Measurements from ENCODE around the gene IFNL2.
"Not testable (repeated sequence)": the region's sequence is repeated elsewhere in the genome, so short reads cannot be mapped to it uniquely, and the experiment has no call there.

DNA sequence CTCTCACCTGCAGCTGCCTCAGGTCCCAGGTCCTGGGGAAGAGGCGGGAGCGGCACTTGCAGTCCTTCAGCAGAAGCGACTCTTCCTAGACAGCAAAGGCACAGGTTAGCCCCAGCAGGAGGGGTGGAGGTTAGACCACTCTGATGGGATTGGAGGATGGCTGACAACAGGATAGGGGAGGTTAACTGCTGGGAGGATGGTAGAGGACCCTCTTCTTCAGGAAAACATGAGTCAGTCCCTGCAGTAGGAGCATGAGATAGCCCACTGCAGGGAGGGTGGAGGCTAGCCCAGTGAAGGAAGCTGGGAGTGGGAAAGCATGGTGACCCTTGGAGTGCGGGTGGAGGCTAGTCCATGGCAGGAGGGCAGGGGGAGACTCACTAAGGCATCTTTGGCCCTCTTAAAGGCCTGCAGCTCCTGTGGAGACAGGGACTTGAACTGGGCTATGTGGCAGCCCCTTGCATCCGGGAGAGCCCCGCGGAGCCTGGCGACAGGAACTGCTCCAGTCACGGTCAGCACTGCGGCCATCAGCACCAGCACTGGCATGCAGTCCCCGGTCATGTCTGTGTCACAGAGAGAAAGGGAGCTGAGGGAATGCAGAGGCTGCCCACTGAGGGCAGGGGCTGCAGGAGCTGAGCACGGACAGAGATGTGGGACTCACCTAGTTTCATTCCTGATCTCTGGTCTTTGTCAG, 23.6 kb upstream of the IFNL2 start, which contains the start of gene IFNL3:
- TF ChIP-seq, protein P1, sequence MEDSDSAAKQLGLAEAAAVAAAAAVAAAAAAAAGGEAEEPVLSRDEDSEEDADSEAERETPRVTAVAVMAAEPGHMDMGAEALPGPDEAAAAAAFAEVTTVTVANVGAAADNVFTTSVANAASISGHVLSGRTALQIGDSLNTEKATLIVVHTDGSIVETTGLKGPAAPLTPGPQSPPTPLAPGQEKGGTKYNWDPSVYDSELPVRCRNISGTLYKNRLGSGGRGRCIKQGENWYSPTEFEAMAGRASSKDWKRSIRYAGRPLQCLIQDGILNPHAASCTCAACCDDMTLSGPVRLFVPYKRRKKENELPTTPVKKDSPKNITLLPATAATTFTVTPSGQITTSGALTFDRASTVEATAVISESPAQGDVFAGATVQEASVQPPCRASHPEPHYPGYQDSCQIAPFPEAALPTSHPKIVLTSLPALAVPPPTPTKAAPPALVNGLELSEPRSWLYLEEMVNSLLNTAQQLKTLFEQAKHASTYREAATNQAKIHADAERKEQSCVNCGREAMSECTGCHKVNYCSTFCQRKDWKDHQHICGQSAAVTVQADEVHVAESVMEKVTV (CRISPR knock-in tag; IDR thresholded peaks at IDR 0.05), result not testable (repeated sequence)
- not testable (repeated sequence) for TF ChIP-seq EGR1 (conservative IDR thresholded peaks at IDR 0.05); ZNF24 (IDR thresholded peaks at IDR 0.05); TCF7 (IDR thresholded peaks at IDR 0.05; ENCODE audit: borderline replicate concordance); KLF6 (CRISPR knock-in tag; IDR thresholded peaks at IDR 0.05; ENCODE audit: borderline replicate concordance)
- TF ChIP-seq, protein P2, sequence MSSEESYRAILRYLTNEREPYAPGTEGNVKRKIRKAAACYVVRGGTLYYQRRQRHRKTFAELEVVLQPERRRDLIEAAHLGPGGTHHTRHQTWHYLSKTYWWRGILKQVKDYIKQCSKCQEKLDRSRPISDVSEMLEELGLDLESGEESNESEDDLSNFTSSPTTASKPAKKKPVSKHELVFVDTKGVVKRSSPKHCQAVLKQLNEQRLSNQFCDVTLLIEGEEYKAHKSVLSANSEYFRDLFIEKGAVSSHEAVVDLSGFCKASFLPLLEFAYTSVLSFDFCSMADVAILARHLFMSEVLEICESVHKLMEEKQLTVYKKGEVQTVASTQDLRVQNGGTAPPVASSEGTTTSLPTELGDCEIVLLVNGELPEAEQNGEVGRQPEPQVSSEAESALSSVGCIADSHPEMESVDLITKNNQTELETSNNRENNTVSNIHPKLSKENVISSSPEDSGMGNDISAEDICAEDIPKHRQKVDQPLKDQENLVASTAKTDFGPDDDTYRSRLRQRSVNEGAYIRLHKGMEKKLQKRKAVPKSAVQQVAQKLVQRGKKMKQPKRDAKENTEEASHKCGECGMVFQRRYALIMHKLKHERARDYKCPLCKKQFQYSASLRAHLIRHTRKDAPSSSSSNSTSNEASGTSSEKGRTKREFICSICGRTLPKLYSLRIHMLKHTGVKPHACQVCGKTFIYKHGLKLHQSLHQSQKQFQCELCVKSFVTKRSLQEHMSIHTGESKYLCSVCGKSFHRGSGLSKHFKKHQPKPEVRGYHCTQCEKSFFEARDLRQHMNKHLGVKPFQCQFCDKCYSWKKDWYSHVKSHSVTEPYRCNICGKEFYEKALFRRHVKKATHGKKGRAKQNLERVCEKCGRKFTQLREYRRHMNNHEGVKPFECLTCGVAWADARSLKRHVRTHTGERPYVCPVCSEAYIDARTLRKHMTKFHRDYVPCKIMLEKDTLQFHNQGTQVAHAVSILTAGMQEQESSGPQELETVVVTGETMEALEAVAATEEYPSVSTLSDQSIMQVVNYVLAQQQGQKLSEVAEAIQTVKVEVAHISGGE (CRISPR knock-in tag; IDR thresholded peaks at IDR 0.05), result not testable (repeated sequence)
- TF ChIP-seq, protein P3, sequence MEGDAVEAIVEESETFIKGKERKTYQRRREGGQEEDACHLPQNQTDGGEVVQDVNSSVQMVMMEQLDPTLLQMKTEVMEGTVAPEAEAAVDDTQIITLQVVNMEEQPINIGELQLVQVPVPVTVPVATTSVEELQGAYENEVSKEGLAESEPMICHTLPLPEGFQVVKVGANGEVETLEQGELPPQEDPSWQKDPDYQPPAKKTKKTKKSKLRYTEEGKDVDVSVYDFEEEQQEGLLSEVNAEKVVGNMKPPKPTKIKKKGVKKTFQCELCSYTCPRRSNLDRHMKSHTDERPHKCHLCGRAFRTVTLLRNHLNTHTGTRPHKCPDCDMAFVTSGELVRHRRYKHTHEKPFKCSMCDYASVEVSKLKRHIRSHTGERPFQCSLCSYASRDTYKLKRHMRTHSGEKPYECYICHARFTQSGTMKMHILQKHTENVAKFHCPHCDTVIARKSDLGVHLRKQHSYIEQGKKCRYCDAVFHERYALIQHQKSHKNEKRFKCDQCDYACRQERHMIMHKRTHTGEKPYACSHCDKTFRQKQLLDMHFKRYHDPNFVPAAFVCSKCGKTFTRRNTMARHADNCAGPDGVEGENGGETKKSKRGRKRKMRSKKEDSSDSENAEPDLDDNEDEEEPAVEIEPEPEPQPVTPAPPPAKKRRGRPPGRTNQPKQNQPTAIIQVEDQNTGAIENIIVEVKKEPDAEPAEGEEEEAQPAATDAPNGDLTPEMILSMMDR (IDR thresholded peaks at IDR 0.05 in 2 of 3, conservative IDR thresholded peaks at IDR 0.05 in 1 of 3; ENCODE audit: insufficient read depth in 2 of 3, low read depth in 1 of 3, low read length in 3 of 3), result not testable (repeated sequence)

All from K562 (cell line).